Activated T-helper 1 cell treated with anti-CD3 and anti-CD28 coated beads, Interleukin-2, amount 50 U/mL, for 16 hours (primary cell): ENCODE measurements around the gene TNFRSF12A.

Experiments
- DNase-seq, 2 donors: peaks; one replicate each; pipeline ENCODE4 v3.0.0-alpha.2; 2020; ENCODE audit warnings: low read depth in 1 of 2, low spot score in 1 of 2

Gene TNFRSF12A

GRCh38 chr16:3025032-3026002 is 5.1 kb downstream of the TNFRSF12A start:
- DNase-seq: no peak

- no peak for DNase-seq
Measured at GRCh38 chr16:3026003-3026378, 5.8 kb downstream of the TNFRSF12A start.

- no peak for DNase-seq
Measured at GRCh38 chr16:3026609-3027488, 6.7 kb downstream of the TNFRSF12A start.

- DNase-seq: no peak
Measured at GRCh38 chr16:3027489-3027795, 7.3 kb downstream of the TNFRSF12A start.

- DNase-seq: peak; percentile 80 to 83
Measured at GRCh38 chr16:3027983-3028715, 8.0 kb downstream of the TNFRSF12A start.

- no peak for DNase-seq
Measured at GRCh38 chr16:3028716-3029319, 8.7 kb downstream of the TNFRSF12A start.

GRCh38 chr16:3029491-3030221 is 9.5 kb downstream of the TNFRSF12A start:
- DNase-seq: no peak

- no peak for DNase-seq
Measured at GRCh38 chr16:3030222-3031212, 10.3 kb downstream of the TNFRSF12A start.

- DNase-seq: no peak
Measured at GRCh38 chr16:3032624-3033023, 12.5 kb downstream of the TNFRSF12A start.

- DNase-seq: no peak
Measured at GRCh38 chr16:3035289-3035971, 15.3 kb downstream of the TNFRSF12A start.

- no peak for DNase-seq
Measured at GRCh38 chr16:3035972-3036725, 16.0 kb downstream of the TNFRSF12A start.

- DNase-seq: no peak
Measured at GRCh38 chr16:3036726-3037315, 16.7 kb downstream of the TNFRSF12A start, which contains the start of gene BICDL2. Gene BICDL2, minus strand, starts transcription at chr16:3036944. Its CDS starts 1,448 bp downstream, at chr16:3035496.

- DNase-seq: no peak
Measured at GRCh38 chr16:3038256-3038655, 18.1 kb downstream of the TNFRSF12A start.

GRCh38 chr16:3038896-3039295 is 18.7 kb downstream of the TNFRSF12A start:
- DNase-seq: no peak

GRCh38 chr16:3042376-3042775 is 22.2 kb downstream of the TNFRSF12A start:
- no peak for DNase-seq

GRCh38 chr16:3044708-3045107 is 24.5 kb downstream of the TNFRSF12A start:
- DNase-seq: no peak
